HEK293T (cell line): Measurements from ENCODE around the gene BBS9.

ENCODE experiments used
- CTCF ChIA-PET: fragments of 350-600 bp; formaldehyde crosslinking; extraction: SDS; loops from one replicate; lab custom pipeline; 2021; ENCODE audit warnings: antibody characterized with exemption, inconsistent platforms; lab: Yijun Ruan, JAX
- POLR2A ChIA-PET: fragments of 350-600 bp; formaldehyde crosslinking; extraction: SDS; loops from one replicate; lab custom pipeline; 2020; ENCODE audit warnings: antibody characterized with exemption, inconsistent platforms; lab: Yijun Ruan, JAX
- DNase-seq: peaks from one replicate; pipeline ENCODE4 v3.0.0; 2012; ENCODE audit warnings: mixed read lengths; ENCODE audit errors: extremely low spot score
- ARNT ChIP-seq: fragments of 450-650 bp; IDR thresholded peaks from 2 replicates; pipeline ENCODE4 v1.6.1; 2017; ENCODE audit warnings: mild to moderate bottlenecking
- BHLHE40 ChIP-seq: fragments of 450-650 bp; IDR thresholded peaks from 2 replicates; pipeline ENCODE4 v1.6.1; 2016; ENCODE audit warnings: mild to moderate bottlenecking, moderate library complexity, borderline replicate concordance
- CTBP1 ChIP-seq: fragments of 450-650 bp; IDR thresholded peaks from 2 replicates; pipeline ENCODE4 v1.6.1; 2016; ENCODE audit warnings: borderline replicate concordance
- ELF4 ChIP-seq: fragments of 450-650 bp; IDR thresholded peaks from 2 replicates; pipeline ENCODE4 v1.6.1; 2017; ENCODE audit warnings: antibody characterized with exemption
- FOXA1 ChIP-seq: fragments of 450-650 bp; IDR thresholded peaks from 2 replicates; pipeline ENCODE4 v1.6.1; 2016; ENCODE audit warnings: mild to moderate bottlenecking
- FOXK2 ChIP-seq: fragments of 450-650 bp; IDR thresholded peaks from 2 replicates; pipeline ENCODE4 v1.6.1; 2016; ENCODE audit warnings: mild to moderate bottlenecking
- FOXM1 ChIP-seq: fragments of 450-650 bp; IDR thresholded peaks from 2 replicates; pipeline ENCODE4 v1.6.1; 2017; ENCODE audit warnings: mild to moderate bottlenecking, borderline replicate concordance
- HDGF ChIP-seq: fragments of 450-650 bp; IDR thresholded peaks from 2 replicates; pipeline ENCODE4 v1.6.1; 2017; ENCODE audit warnings: antibody characterized with exemption, borderline replicate concordance
- L3MBTL2 ChIP-seq: fragments of 450-650 bp; conservative IDR thresholded peaks from 2 replicates; pipeline ENCODE4 v1.6.1; 2016; ENCODE audit warnings: mild to moderate bottlenecking
- LEF1 ChIP-seq: fragments of 450-650 bp; IDR thresholded peaks from 2 replicates; pipeline ENCODE4 v1.6.1; 2017; ENCODE audit warnings: mild to moderate bottlenecking, borderline replicate concordance
- NFRKB ChIP-seq: fragments of 450-650 bp; IDR thresholded peaks from 2 replicates; pipeline ENCODE4 v1.6.1; 2016; ENCODE audit warnings: mild to moderate bottlenecking, moderate library complexity
- SP1 ChIP-seq: fragments of 450-650 bp; IDR thresholded peaks from 2 replicates; pipeline ENCODE4 v1.6.1; 2017
- SUZ12 ChIP-seq: fragments of 450-650 bp; IDR thresholded peaks from 2 replicates; pipeline ENCODE4 v1.6.1; 2016; ENCODE audit warnings: mild to moderate bottlenecking
- TARDBP ChIP-seq: fragments of 450-650 bp; IDR thresholded peaks from 2 replicates; pipeline ENCODE4 v1.6.1; 2016
- ZNF384 ChIP-seq: fragments of 450-650 bp; IDR thresholded peaks from 2 replicates; pipeline ENCODE4 v1.6.1; 2016
- TF ChIP-seq, protein P1 (sequence below): fragments of 450-650 bp; IDR thresholded peaks from 2 replicates; pipeline ENCODE4 v1.6.1; 2016

Gene BBS9

GRCh38 chr7:33556472-33556871 lies 427.1 kb downstream of the BBS9 start:
- DNase-seq, result no peak
- ChIA-PET CTCF (no interaction called here), POLR2A (no interaction called here)
- TF ChIP-seq ZNF384 (no peak), SP1 (no peak), FOXK2 (no peak), FOXM1 (no peak), TARDBP (no peak), LEF1 (no peak), ELF4 (no peak), ARNT (no peak), L3MBTL2 (no peak), CTBP1 (no peak), NFRKB (no peak), BHLHE40 (no peak), HDGF (no peak), FOXA1 (no peak), SUZ12 (no peak)
- TF ChIP-seq, protein P1, sequence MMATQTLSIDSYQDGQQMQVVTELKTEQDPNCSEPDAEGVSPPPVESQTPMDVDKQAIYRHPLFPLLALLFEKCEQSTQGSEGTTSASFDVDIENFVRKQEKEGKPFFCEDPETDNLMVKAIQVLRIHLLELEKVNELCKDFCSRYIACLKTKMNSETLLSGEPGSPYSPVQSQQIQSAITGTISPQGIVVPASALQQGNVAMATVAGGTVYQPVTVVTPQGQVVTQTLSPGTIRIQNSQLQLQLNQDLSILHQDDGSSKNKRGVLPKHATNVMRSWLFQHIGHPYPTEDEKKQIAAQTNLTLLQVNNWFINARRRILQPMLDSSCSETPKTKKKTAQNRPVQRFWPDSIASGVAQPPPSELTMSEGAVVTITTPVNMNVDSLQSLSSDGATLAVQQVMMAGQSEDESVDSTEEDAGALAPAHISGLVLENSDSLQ, result no peak

DNA sequence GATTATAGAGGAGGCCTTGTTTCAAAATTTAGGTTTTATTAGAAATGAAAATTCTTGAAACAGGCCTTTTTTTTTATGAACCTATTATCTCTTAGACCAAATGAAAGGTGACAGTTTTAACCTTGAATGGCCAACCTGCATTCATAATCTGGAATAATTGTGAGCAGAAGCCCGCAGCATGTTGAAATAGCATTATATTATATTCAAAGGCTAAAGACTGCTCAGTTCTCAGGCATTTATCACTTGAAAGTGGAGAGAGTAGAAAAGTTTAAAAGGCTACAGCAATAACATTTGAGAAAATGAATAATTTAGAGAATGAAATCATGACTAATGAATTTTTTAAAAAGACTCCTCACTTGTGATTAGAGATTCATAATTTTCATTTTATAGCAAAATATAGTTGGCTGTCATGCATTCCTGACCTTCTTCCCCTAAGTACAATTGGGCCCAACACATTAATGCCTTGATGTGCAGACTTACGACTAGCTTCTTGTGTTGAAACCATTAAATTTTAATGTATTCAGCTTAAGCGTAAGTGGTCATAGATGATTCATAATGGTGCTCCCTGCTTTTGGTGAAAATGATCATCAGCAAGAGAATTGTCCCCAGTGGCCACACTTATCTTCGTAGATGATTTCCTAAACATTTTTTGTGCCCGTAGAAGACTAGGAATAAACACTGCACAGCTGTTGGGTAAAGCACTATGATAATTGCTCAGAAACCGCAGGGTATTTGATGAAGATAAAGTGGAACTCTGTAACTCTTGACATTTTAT lies 429.4 kb downstream of the BBS9 start:
- ChIA-PET POLR2A (no interaction called here), CTCF (interaction anchor here (0.7 to 1.2 kb wide), 2 partner anchors 38 to 99 kb away, joined by 3 read pairs; no protein-coding TSS in a partner anchor)
- no peak for DNase-seq
- TF ChIP-seq FOXM1, result no peak
- no peak for TF ChIP-seq FOXA1
- no peak for TF ChIP-seq NFRKB
- TF ChIP-seq BHLHE40, result no peak
- no peak for TF ChIP-seq ELF4
- no peak for TF ChIP-seq L3MBTL2
- no peak for TF ChIP-seq HDGF
- TF ChIP-seq ARNT, result no peak
- TF ChIP-seq, protein P1, result no peak
- no peak for TF ChIP-seq CTBP1
- no peak for TF ChIP-seq FOXK2
- no peak for TF ChIP-seq SP1
- TF ChIP-seq SUZ12, result no peak

GRCh38 chr7:33559324-33559710 lies 430.0 kb downstream of the BBS9 start:
- ChIA-PET CTCF (interaction anchor here (0.7 to 1.2 kb wide), 2 partner anchors 38 to 100 kb away, joined by 3 read pairs; no protein-coding TSS in a partner anchor), POLR2A (interaction anchor here (0.6 kb wide), 1 partner anchor 24 kb away, joined by 3 read pairs; no protein-coding TSS in a partner anchor)
- no peak for TF ChIP-seq SUZ12
- DNase-seq, result no peak

DNA sequence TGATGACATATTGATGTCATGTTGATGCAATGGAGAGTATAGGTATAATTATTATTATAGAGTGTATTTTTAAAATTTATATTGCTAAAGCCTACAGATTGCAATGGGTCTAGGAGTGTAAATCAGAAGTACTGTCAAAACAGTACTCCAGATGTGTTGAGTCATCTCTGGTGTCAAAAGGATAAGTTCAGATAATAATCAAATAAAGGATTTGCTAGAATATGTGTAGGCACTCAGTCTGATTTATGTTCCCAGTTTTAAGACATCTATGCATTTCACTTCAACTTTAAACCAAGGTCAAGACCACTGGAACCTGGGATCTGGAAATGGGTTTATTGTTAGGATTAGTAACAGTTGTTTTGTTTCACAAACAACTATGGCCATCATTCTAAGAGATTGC lies 433.6 kb downstream of the BBS9 start:
- CTCF ChIA-PET, result no interaction called here
- POLR2A ChIA-PET, result no interaction called here
- TF ChIP-seq, protein P1, result peak; percentile 89
- TF ChIP-seq FOXK2, result no peak
- no peak for TF ChIP-seq L3MBTL2
- no peak for TF ChIP-seq FOXA1
- TF ChIP-seq LEF1, result no peak
- TF ChIP-seq ZNF384, result 0 out of 2 replicates have a peak, but pooled peaks have one; percentile 32
- no peak for TF ChIP-seq ARNT
- TF ChIP-seq BHLHE40, result no peak
- TF ChIP-seq SUZ12, result no peak
- no peak for TF ChIP-seq ELF4
- TF ChIP-seq HDGF, result no peak
- no peak for TF ChIP-seq FOXM1
- TF ChIP-seq CTBP1, result peak; percentile 61; the same call in 1 of the 2 replicates

GRCh38 chr7:33563651-33564050 lies 434.3 kb downstream of the BBS9 start:
- no peak for DNase-seq
- CTCF ChIA-PET, result no interaction called here
- TF ChIP-seq CTBP1, result no peak
- no peak for TF ChIP-seq SUZ12
- TF ChIP-seq FOXM1, result no peak
- TF ChIP-seq ARNT, result no peak
- no peak for TF ChIP-seq L3MBTL2
- TF ChIP-seq SP1, result no peak
- no peak for TF ChIP-seq NFRKB
- no peak for TF ChIP-seq BHLHE40
- TF ChIP-seq ZNF384, result no peak
- TF ChIP-seq TARDBP, result no peak
- TF ChIP-seq FOXK2, result no peak
- TF ChIP-seq HDGF, result no peak
- TF ChIP-seq FOXA1, result no peak
- no peak for TF ChIP-seq LEF1
- no peak for TF ChIP-seq ELF4
- TF ChIP-seq, protein P1, result no peak
- POLR2A ChIA-PET, result no interaction called here

More for the DNA sequence above, 433.6 kb downstream of the BBS9 start:
- DNase-seq, result no peak
